Adrenal gland (tissue), 5 donors: Measurements from ENCODE around the gene HIPK2.

ENCODE experiments used
- POLR2A ChIP-seq, 2 donors: fragments of 450-650 bp; IDR thresholded peaks; one replicate each; pipeline ENCODE4 v1.6.1; 2017; ENCODE audit warnings: antibody characterized with exemption in 2 of 2, mild to moderate bottlenecking in 2 of 2, moderate library complexity in 1 of 2
- TF ChIP-seq, protein P1 (sequence below), 6 experiments: fragments of 450-650 bp in 4 of 6; fragments of 200-600 bp in 2 of 6; sonication (generic) in 1 of 6; IDR thresholded peaks; 1 replicate in 5 of 6; 2 replicates in 1 of 6; pipeline versions ENCODE4 v1.5.1 to v1.8.0; 2016 to 2021; ENCODE audit warnings: antibody characterized with exemption in 6 of 6, mild to moderate bottlenecking in 2 of 6, moderate library complexity in 1 of 6
- donor health status: DM: no; HTN: no; CAD: no.

DNA sequence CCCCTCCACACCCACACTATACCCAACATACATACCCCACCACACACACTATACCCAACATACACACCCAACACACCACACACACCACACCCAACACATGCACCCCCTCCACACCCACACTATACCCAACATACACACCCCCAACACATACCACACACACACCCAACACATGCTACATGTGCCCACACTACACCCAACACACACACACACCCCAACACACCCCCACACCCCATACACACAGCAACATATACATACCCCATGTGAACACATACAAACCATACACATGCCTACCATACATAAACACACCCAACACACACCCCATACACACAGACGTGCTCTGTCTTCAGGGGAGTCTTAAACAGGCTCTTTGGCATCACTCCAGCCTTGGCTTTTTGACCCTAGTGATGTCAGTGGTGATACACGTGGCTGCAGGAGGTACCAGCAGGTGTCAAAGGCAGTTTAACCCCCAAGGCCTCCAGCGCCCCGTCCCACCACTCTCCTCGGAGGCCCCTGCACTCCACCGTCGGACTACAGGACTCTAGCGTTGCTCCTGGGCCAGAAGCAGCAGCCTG, 73.4 kb downstream of the HIPK2 start:
- TF ChIP-seq, protein P1, sequence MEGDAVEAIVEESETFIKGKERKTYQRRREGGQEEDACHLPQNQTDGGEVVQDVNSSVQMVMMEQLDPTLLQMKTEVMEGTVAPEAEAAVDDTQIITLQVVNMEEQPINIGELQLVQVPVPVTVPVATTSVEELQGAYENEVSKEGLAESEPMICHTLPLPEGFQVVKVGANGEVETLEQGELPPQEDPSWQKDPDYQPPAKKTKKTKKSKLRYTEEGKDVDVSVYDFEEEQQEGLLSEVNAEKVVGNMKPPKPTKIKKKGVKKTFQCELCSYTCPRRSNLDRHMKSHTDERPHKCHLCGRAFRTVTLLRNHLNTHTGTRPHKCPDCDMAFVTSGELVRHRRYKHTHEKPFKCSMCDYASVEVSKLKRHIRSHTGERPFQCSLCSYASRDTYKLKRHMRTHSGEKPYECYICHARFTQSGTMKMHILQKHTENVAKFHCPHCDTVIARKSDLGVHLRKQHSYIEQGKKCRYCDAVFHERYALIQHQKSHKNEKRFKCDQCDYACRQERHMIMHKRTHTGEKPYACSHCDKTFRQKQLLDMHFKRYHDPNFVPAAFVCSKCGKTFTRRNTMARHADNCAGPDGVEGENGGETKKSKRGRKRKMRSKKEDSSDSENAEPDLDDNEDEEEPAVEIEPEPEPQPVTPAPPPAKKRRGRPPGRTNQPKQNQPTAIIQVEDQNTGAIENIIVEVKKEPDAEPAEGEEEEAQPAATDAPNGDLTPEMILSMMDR (IDR thresholded peaks at IDR 0.05) = no peak
- no peak for TF ChIP-seq POLR2A (IDR thresholded peaks at IDR 0.05)
